Osteocyte (in vitro differentiated cells): Measurements from ENCODE around the gene CHTF8. TPM values are rescaled to one million over a fixed set of nuclear protein-coding genes. Genes with fewer than 3 reads are reported as not detected.
"Not testable (repeated sequence)": the region's sequence is repeated elsewhere in the genome, so short reads cannot be mapped to it uniquely, and the experiment has no call there.

Source experiments
- DNase-seq: peaks from one replicate; pipeline ENCODE4 v3.0.0; 2021; ENCODE audit warnings: mixed read lengths; ENCODE audit not compliant: unreplicated experiment; ENCODE audit errors: extremely low spot score
- H3K27ac Mint-ChIP-seq: one replicate; pipeline ENCODE4 v1.8.0; 2021; ENCODE audit warnings: mild to moderate bottlenecking, mixed read lengths; ENCODE audit not compliant: unreplicated experiment
- H3K27me3 Mint-ChIP-seq: one replicate; pipeline ENCODE4 v1.8.0; 2021; ENCODE audit warnings: mixed read lengths; ENCODE audit not compliant: unreplicated experiment
- H3K36me3 Mint-ChIP-seq: one replicate; pipeline ENCODE4 v1.8.0; 2021; ENCODE audit warnings: mixed read lengths; ENCODE audit not compliant: unreplicated experiment
- H3K4me1 Mint-ChIP-seq: one replicate; pipeline ENCODE4 v1.8.0; 2021; ENCODE audit warnings: mixed read lengths; ENCODE audit not compliant: unreplicated experiment
- H3K4me3 Mint-ChIP-seq: one replicate; pipeline ENCODE4 v1.8.0; 2021; ENCODE audit warnings: mild to moderate bottlenecking, moderate library complexity, mixed read lengths; ENCODE audit not compliant: unreplicated experiment
- H3K9me3 Mint-ChIP-seq: one replicate; pipeline ENCODE4 v1.8.0; 2021; ENCODE audit warnings: mixed read lengths; ENCODE audit not compliant: unreplicated experiment
- CTCF ChIP-seq: fragments of 200-600 bp; sonication (generic); IDR thresholded peaks from 2 replicates; pipeline ENCODE4 v1.5.0; 2021; ENCODE audit warnings: antibody characterized with exemption, mild to moderate bottlenecking, moderate library complexity
- total RNA-seq: library from RNA; stranded (reverse); gene quantifications from 2 replicates; pipeline ENCODE4 v1.2.1, GENCODE V29; 2021

Gene CHTF8
- total RNA-seq, 1 donor from 2014 or later = 88.0 TPM

DNA sequence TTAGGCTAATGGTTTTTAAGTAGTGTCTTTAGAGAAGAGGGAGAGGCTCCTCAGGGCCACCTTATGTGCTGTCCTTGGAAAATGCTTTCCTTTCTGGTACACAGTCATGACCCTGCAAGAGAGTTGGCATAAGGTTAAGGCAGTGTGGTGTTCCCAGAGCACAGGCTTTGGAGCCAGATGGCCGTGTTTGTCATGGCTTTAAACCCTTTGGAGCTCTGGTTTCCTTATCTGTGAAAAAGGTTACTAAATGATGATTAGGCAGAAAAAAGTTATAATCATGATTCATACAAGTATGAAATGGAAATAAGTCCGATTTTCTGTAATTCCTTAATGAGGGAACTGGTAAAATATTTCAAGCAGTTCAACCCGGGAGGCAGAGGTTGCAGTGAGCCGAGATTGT is 13.3 kb upstream of the CHTF8 start:
- DNase-seq = no peak
- Mint-ChIP-seq H3K27me3 (no peaks in the 10 kb centered on the region), H3K27ac (no peak overlapping the region), H3K4me3 (no peak overlapping the region), H3K36me3 (peaks cover 41% of the 10 kb centered on the region), H3K4me1 (no peaks in the 10 kb centered on the region), H3K9me3 (no peaks in the 10 kb centered on the region)
- no peak for TF ChIP-seq CTCF

GRCh38 chr16:69143116-69143515 is 10.7 kb upstream of the CHTF8 start:
- no peaks in the 10 kb centered on the region for H3K9me3 Mint-ChIP-seq
- H3K27me3 Mint-ChIP-seq = no peaks in the 10 kb centered on the region
- H3K27ac Mint-ChIP-seq = no peak overlapping the region
- H3K4me1 Mint-ChIP-seq = no peaks in the 10 kb centered on the region
- no peak overlapping the region for H3K4me3 Mint-ChIP-seq
- no peak for DNase-seq
- peaks cover 42% of the 10 kb centered on the region for H3K36me3 Mint-ChIP-seq
- TF ChIP-seq CTCF = no peak

DNA sequence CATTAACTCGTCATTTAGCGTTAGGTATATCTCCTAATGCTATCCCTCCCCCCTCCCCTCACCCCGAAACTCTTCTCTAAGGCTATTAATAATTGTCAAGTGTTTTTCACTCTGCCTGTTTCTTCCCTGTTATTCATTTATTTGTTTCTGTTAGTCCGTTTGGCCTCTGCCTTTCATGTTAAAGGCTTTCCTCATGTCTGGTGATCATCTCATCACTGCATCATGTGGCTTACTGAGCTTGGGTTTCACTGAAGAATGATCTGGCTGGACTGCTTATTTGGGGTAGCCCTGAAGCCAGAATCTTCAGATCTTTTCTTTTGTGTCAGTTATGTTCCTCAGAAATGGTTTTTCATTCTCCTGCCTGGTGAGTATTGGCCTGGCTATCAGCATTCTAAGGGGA is 9.5 kb upstream of the CHTF8 start:
- TF ChIP-seq CTCF = no peak
- H3K36me3 Mint-ChIP-seq = peaks cover 48% of the 10 kb centered on the region
- no peak overlapping the region for H3K27ac Mint-ChIP-seq
- no peak overlapping the region for H3K4me3 Mint-ChIP-seq
- no peaks in the 10 kb centered on the region for H3K27me3 Mint-ChIP-seq
- H3K9me3 Mint-ChIP-seq = no peaks in the 10 kb centered on the region
- no peak for DNase-seq
- H3K4me1 Mint-ChIP-seq = no peaks in the 10 kb centered on the region

- H3K9me3 Mint-ChIP-seq = no peaks in the 10 kb centered on the region
- DNase-seq = no peak
- H3K4me3 Mint-ChIP-seq = no peak overlapping the region
- H3K36me3 Mint-ChIP-seq = peaks cover 44% of the 10 kb centered on the region
- H3K27me3 Mint-ChIP-seq = no peaks in the 10 kb centered on the region
- H3K27ac Mint-ChIP-seq = no peak overlapping the region
- TF ChIP-seq CTCF = no peak
- H3K4me1 Mint-ChIP-seq = no peaks in the 10 kb centered on the region
These were observed 8.6 kb upstream of the CHTF8 start for GRCh38 chr16:69141014-69141413.

- H3K9me3 Mint-ChIP-seq, DNase-seq, H3K27ac Mint-ChIP-seq, H3K4me1 Mint-ChIP-seq, H3K4me3 Mint-ChIP-seq, H3K27me3 Mint-ChIP-seq: not testable (repeated sequence)
- H3K36me3 Mint-ChIP-seq = peaks cover 41% of the 10 kb centered on the region
These were observed 7.1 kb upstream of the CHTF8 start for GRCh38 chr16:69139464-69139863.

DNA sequence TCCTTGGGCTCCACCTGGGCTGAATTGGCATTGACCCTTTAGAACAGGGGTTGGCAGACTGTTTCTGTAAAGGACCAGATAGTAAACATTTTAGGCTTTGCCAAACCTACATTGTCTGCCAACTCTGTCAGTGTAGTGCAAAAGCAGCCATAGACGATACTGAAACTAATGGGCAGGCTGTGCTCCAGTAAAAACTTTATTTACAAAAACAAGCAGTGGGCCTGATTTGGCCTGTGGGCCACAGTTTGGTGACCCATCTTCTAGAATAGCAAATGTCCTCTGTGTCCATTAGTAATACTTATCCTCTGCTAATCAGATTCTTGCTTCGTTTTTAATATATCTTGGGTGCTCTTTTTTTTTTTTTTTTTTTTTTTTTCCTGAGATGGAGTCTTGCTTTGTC is 6.2 kb upstream of the CHTF8 start:
- H3K27me3 Mint-ChIP-seq = no peaks in the 10 kb centered on the region
- H3K9me3 Mint-ChIP-seq = no peaks in the 10 kb centered on the region
- DNase-seq = no peak
- peaks cover 11% of the 10 kb centered on the region for H3K4me1 Mint-ChIP-seq
- no peak for TF ChIP-seq CTCF
- H3K27ac Mint-ChIP-seq = peak overlapping the region; percentile 34
- H3K36me3 Mint-ChIP-seq = peaks cover 37% of the 10 kb centered on the region
- no peak overlapping the region for H3K4me3 Mint-ChIP-seq
